ENCODE measurements around the gene UTS2R. TPM values are rescaled to one million over a fixed set of nuclear protein-coding genes. Genes with fewer than 3 reads are reported as not detected.

UTS2R gene
- polyA plus RNA-seq, 1 donor (not counting 4 experiments of a cell fraction or from before 2014, with no cell fraction given): not detected

GRCh38 chr17:82331345-82331939 lies 40.1 kb upstream of the UTS2R start:
- Histone ChIP-seq H3K36me3 (ENCODE audit: control insufficient read depth in 2 of 2, extremely low read depth in 1 of 2, insufficient read depth in 2 of 2, low read length in 2 of 2) (no peaks in the 10 kb centered on the region), H3K4me2 (ENCODE audit: control insufficient read depth, extremely low read depth, insufficient read depth, low read depth, low read length) (no peak overlapping the region), H3K79me2 (ENCODE audit: control insufficient read depth, insufficient read depth, low read length) (no peaks in the 10 kb centered on the region), H3K4me1 (ENCODE audit: control insufficient read depth, extremely low read depth, insufficient read depth, low read length) (peaks cover 49% of the 10 kb centered on the region), H2AFZ (ENCODE audit: control insufficient read depth, low read length) (no peak overlapping the region), H4K20me1 (ENCODE audit: control insufficient read depth, extremely low read depth, insufficient read depth, low read length) (no peaks in the 10 kb centered on the region), H3K9me3 (ENCODE audit: control insufficient read depth, low read depth, low read length) (no peaks in the 10 kb centered on the region), H3K4me3 (ENCODE audit: control insufficient read depth in 2 of 3, extremely low read depth in 1 of 3, insufficient read depth in 2 of 3, low read depth in 1 of 3, low read length in 3 of 3) (peak overlapping the region in 1 of 3 experiments; percentile 37), H3K27ac (ENCODE audit: control insufficient read depth, insufficient read depth, low read length) (no peak overlapping the region), H3K9me1 (ENCODE audit: control insufficient read depth, extremely low read depth, insufficient read depth, low read length) (no peaks in the 10 kb centered on the region), H3K27me3 (ENCODE audit: control insufficient read depth, extremely low read depth, insufficient read depth, low read length) (peaks cover 35% of the 10 kb centered on the region), H3K9ac (ENCODE audit: control insufficient read depth, extremely low read depth, insufficient read depth, low read length) (no peak overlapping the region)
- FAIRE-seq (no peak), DNase-seq (ENCODE audit: low read depth, low spot score) (no peak)
- TF ChIP-seq CTCF (optimal IDR thresholded peaks at IDR 0.05 in 1 of 3, IDR thresholded peaks at IDR 0.05 in 1 of 3, conservative IDR thresholded peaks at IDR 0.05 in 1 of 3; ENCODE audit: extremely low read depth in 1 of 3, insufficient read depth in 2 of 3, low read length in 3 of 3): no peak
- peak; percentile 36 for TF ChIP-seq EZH2 (IDR thresholded peaks at IDR 0.05; ENCODE audit: low read length)
- dilution Hi-C loops (cut with MboI; ENCODE audit: extremely low pct_ligation_motif_present, low sequenced_read_pairs): no loop called here

GRCh38 chr17:82332669-82333278 lies 38.8 kb upstream of the UTS2R start:
- dilution Hi-C loops (cut with MboI; ENCODE audit: extremely low pct_ligation_motif_present, low sequenced_read_pairs): no loop called here
- Histone ChIP-seq H3K4me1 (ENCODE audit: control insufficient read depth, extremely low read depth, insufficient read depth, low read length) (peaks cover 49% of the 10 kb centered on the region), H3K4me2 (ENCODE audit: control insufficient read depth, extremely low read depth, insufficient read depth, low read depth, low read length) (peak overlapping the region; percentile 82), H3K4me3 (ENCODE audit: control insufficient read depth in 2 of 3, extremely low read depth in 1 of 3, insufficient read depth in 2 of 3, low read depth in 1 of 3, low read length in 3 of 3) (peak overlapping the region; percentile 29 to 64 (median 56)), H3K27ac (ENCODE audit: control insufficient read depth, insufficient read depth, low read length) (peak overlapping the region; percentile 6), H3K9ac (ENCODE audit: control insufficient read depth, extremely low read depth, insufficient read depth, low read length) (peak overlapping the region; percentile 67), H3K79me2 (ENCODE audit: control insufficient read depth, insufficient read depth, low read length) (no peaks in the 10 kb centered on the region), H3K36me3 (ENCODE audit: control insufficient read depth in 2 of 2, extremely low read depth in 1 of 2, insufficient read depth in 2 of 2, low read length in 2 of 2) (no peaks in the 10 kb centered on the region), H2AFZ (ENCODE audit: control insufficient read depth, low read length) (peak overlapping the region; percentile 19), H3K9me1 (ENCODE audit: control insufficient read depth, extremely low read depth, insufficient read depth, low read length) (no peaks in the 10 kb centered on the region), H4K20me1 (ENCODE audit: control insufficient read depth, extremely low read depth, insufficient read depth, low read length) (no peaks in the 10 kb centered on the region), H3K9me3 (ENCODE audit: control insufficient read depth, low read depth, low read length) (no peaks in the 10 kb centered on the region), H3K27me3 (ENCODE audit: control insufficient read depth, extremely low read depth, insufficient read depth, low read length) (peaks cover 28% of the 10 kb centered on the region)
- FAIRE-seq (no peak), DNase-seq (ENCODE audit: low read depth, low spot score) (peak; percentile 35)
- no peak for TF ChIP-seq EZH2 (IDR thresholded peaks at IDR 0.05; ENCODE audit: low read length)
- no peak for TF ChIP-seq CTCF (optimal IDR thresholded peaks at IDR 0.05 in 1 of 3, IDR thresholded peaks at IDR 0.05 in 1 of 3, conservative IDR thresholded peaks at IDR 0.05 in 1 of 3; ENCODE audit: extremely low read depth in 1 of 3, insufficient read depth in 2 of 3, low read length in 3 of 3)
